Measurements from ENCODE around the gene SNORC.

DNA sequence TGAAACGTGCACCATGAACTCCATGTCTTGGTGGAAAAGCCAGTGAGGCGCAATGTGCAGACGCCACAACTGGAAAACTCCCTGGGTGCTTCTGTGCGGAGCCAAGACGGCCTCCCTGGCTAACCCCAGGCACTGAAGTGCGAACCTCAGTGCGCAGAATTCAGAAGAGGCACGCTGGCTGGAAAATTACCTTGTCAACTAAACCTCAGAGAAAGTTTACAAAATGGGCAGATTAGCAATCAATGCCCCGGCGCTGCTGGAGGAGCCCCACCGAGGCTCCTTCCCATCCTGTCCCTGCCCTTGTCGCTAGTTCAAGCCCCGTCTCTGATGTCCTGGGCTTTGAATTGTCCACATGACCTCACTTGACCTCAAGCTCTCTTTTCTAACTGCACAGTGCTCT is 22.2 kb downstream of the SNORC start:
- TF ChIP-seq, protein P1, sequence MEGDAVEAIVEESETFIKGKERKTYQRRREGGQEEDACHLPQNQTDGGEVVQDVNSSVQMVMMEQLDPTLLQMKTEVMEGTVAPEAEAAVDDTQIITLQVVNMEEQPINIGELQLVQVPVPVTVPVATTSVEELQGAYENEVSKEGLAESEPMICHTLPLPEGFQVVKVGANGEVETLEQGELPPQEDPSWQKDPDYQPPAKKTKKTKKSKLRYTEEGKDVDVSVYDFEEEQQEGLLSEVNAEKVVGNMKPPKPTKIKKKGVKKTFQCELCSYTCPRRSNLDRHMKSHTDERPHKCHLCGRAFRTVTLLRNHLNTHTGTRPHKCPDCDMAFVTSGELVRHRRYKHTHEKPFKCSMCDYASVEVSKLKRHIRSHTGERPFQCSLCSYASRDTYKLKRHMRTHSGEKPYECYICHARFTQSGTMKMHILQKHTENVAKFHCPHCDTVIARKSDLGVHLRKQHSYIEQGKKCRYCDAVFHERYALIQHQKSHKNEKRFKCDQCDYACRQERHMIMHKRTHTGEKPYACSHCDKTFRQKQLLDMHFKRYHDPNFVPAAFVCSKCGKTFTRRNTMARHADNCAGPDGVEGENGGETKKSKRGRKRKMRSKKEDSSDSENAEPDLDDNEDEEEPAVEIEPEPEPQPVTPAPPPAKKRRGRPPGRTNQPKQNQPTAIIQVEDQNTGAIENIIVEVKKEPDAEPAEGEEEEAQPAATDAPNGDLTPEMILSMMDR (IDR thresholded peaks at IDR 0.05): no peak
- no peak for TF ChIP-seq EZH2phosphoT487 (IDR thresholded peaks at IDR 0.05)
- TF ChIP-seq EZH2 (IDR thresholded peaks at IDR 0.05): no peak
